Effector memory CD8-positive, alpha-beta T cell (primary cell): Measurements from ENCODE around the gene LRRC45.

ENCODE experiments used
- ATAC-seq: fragments of 150-1000 bp; cut with Tn5 transposase; replicated peaks from 2 replicates; pipeline ENCODE4 v1.10.0; 2021; ENCODE audit warnings: mild to moderate bottlenecking, moderate library complexity
- DNase-seq, 3 experiments: peaks; one replicate each; pipeline ENCODE4 v3.0.0; 2021
- H3K27ac Mint-ChIP-seq, 2 donors: one replicate each; pipeline ENCODE4 v1.8.0; 2022; ENCODE audit warnings: mild to moderate bottlenecking in 2 of 2, mixed read lengths in 2 of 2, moderate library complexity in 2 of 2
- H3K27me3 Mint-ChIP-seq, 2 donors: one replicate each; pipeline ENCODE4 v1.8.0; 2022; ENCODE audit warnings: mixed read lengths in 2 of 2
- H3K36me3 Mint-ChIP-seq: one replicate; pipeline ENCODE4 v1.8.0; 2022; ENCODE audit warnings: mild to moderate bottlenecking, moderate library complexity, mixed read lengths; ENCODE audit not compliant: insufficient read depth
- H3K4me1 Mint-ChIP-seq, 2 donors: one replicate each; pipeline ENCODE4 v1.8.0; 2022; ENCODE audit warnings: low read depth in 2 of 2, mixed read lengths in 2 of 2
- H3K4me3 Mint-ChIP-seq, 2 donors: one replicate each; pipeline ENCODE4 v1.8.0; 2022; ENCODE audit warnings: mild to moderate bottlenecking in 2 of 2, mixed read lengths in 2 of 2, moderate library complexity in 2 of 2
- H3K9me3 Mint-ChIP-seq, 2 donors: one replicate each; pipeline ENCODE4 v1.8.0; 2022; ENCODE audit warnings: mixed read lengths in 2 of 2

LRRC45 gene

GRCh38 chr17:81986606-81987005 lies 36.5 kb upstream of the LRRC45 start:
- Mint-ChIP-seq H3K4me3 (no peak overlapping the region), H3K27ac (no peak overlapping the region), H3K36me3 (peaks cover 25% of the 10 kb centered on the region), H3K4me1 (peaks cover 11 to 24% of the 10 kb centered on the region in 2 donors), H3K9me3 (no peaks in the 10 kb centered on the region), H3K27me3 (no peaks in the 10 kb centered on the region)
- DNase-seq (no peak), ATAC-seq (no peak)

- Mint-ChIP-seq H3K27me3 (no peaks in the 10 kb centered on the region), H3K36me3 (peaks cover 25% of the 10 kb centered on the region), H3K9me3 (no peaks in the 10 kb centered on the region), H3K27ac (no peak overlapping the region), H3K4me1 (peaks cover 11 to 23% of the 10 kb centered on the region in 2 donors), H3K4me3 (no peak overlapping the region)
- ATAC-seq (no peak), DNase-seq (no peak)
Measured at GRCh38 chr17:81987161-81987770, 35.8 kb upstream of the LRRC45 start.

GRCh38 chr17:81990836-81991683 lies 32.0 kb upstream of the LRRC45 start:
- ATAC-seq (no peak), DNase-seq (no peak)
- Mint-ChIP-seq H3K4me1 (peaks cover 11 to 16% of the 10 kb centered on the region in 2 donors), H3K27ac (no peak overlapping the region), H3K27me3 (no peaks in the 10 kb centered on the region), H3K36me3 (peaks cover 13% of the 10 kb centered on the region), H3K9me3 (no peaks in the 10 kb centered on the region), H3K4me3 (no peak overlapping the region)

- DNase-seq = no peak
- Mint-ChIP-seq H3K4me1 (peaks cover 9 to 12% of the 10 kb centered on the region in 2 donors), H3K27me3 (no peaks in the 10 kb centered on the region), H3K27ac (no peak overlapping the region), H3K36me3 (peaks cover 12% of the 10 kb centered on the region), H3K9me3 (no peaks in the 10 kb centered on the region), H3K4me3 (no peak overlapping the region)
- ATAC-seq = no peak
Measured at GRCh38 chr17:81991684-81992305, 31.3 kb upstream of the LRRC45 start.

- Mint-ChIP-seq H3K4me1 (peaks cover 7 to 8% of the 10 kb centered on the region in 2 donors), H3K36me3 (peaks cover 7% of the 10 kb centered on the region), H3K9me3 (no peaks in the 10 kb centered on the region), H3K27ac (no peak overlapping the region), H3K27me3 (no peaks in the 10 kb centered on the region), H3K4me3 (no peak overlapping the region)
- no peak for DNase-seq
- no peak for ATAC-seq
Measured at GRCh38 chr17:81992306-81993102, 30.6 kb upstream of the LRRC45 start.

- Mint-ChIP-seq H3K27ac (peak overlapping the region in 1 of 2 donors; percentile 15), H3K27me3 (no peaks in the 10 kb centered on the region), H3K4me3 (no peak overlapping the region), H3K4me1 (peaks cover 7 to 8% of the 10 kb centered on the region in 2 donors), H3K9me3 (no peaks in the 10 kb centered on the region), H3K36me3 (peaks cover 5% of the 10 kb centered on the region)
- no peak for ATAC-seq
- DNase-seq = no peak
Measured at GRCh38 chr17:81993729-81994592, 29.1 kb upstream of the LRRC45 start.

GRCh38 chr17:81994593-81995462 lies 28.3 kb upstream of the LRRC45 start:
- no peaks in the 10 kb centered on the region for H3K9me3 Mint-ChIP-seq
- no peak for DNase-seq

GRCh38 chr17:81995463-81996231 lies 27.5 kb upstream of the LRRC45 start:
- Mint-ChIP-seq H3K4me3 (no peak overlapping the region), H3K27ac (no peak overlapping the region), H3K4me1 (peaks cover 5 to 6% of the 10 kb centered on the region in 2 donors), H3K36me3 (peaks cover 8% of the 10 kb centered on the region), H3K9me3 (no peaks in the 10 kb centered on the region), H3K27me3 (no peaks in the 10 kb centered on the region)
- no peak for ATAC-seq
- DNase-seq = no peak

More at GRCh38 chr17:81994593-81995462, 28.3 kb upstream of the LRRC45 start:
- Mint-ChIP-seq H3K36me3 (peaks cover 8% of the 10 kb centered on the region), H3K27ac (no peak overlapping the region), H3K27me3 (no peaks in the 10 kb centered on the region), H3K4me1 (peaks cover 5 to 8% of the 10 kb centered on the region in 2 donors), H3K4me3 (no peak overlapping the region)
- ATAC-seq = no peak

GRCh38 chr17:81996232-81996756 lies 26.8 kb upstream of the LRRC45 start:
- Mint-ChIP-seq H3K9me3 (no peaks in the 10 kb centered on the region), H3K4me1 (peaks cover 3% of the 10 kb centered on the region in 2 donors), H3K27ac (no peak overlapping the region), H3K4me3 (no peak overlapping the region), H3K36me3 (peaks cover 8% of the 10 kb centered on the region), H3K27me3 (no peaks in the 10 kb centered on the region)
- no peak for ATAC-seq
- DNase-seq = no peak

GRCh38 chr17:81996757-81997441 lies 26.2 kb upstream of the LRRC45 start:
- Mint-ChIP-seq H3K36me3 (peaks cover 8% of the 10 kb centered on the region), H3K4me3 (no peak overlapping the region), H3K9me3 (no peaks in the 10 kb centered on the region), H3K27me3 (no peaks in the 10 kb centered on the region), H3K4me1 (peaks cover 3% of the 10 kb centered on the region in 2 donors), H3K27ac (no peak overlapping the region)
- ATAC-seq (no peak), DNase-seq (no peak)

- Mint-ChIP-seq H3K36me3 (peaks cover 8% of the 10 kb centered on the region), H3K4me1 (peaks cover 3% of the 10 kb centered on the region in 2 donors), H3K4me3 (no peak overlapping the region), H3K9me3 (no peaks in the 10 kb centered on the region), H3K27ac (no peak overlapping the region), H3K27me3 (no peaks in the 10 kb centered on the region)
- no peak for ATAC-seq
- DNase-seq = no peak
Measured at GRCh38 chr17:81998212-81998611, 24.9 kb upstream of the LRRC45 start.
